Nephron (organoid): Measurements from ENCODE around the gene ANKRD13A.
"Not testable (repeated sequence)": the region's sequence is repeated elsewhere in the genome, so short reads cannot be mapped to it uniquely, and the experiment has no call there.

Source experiments
- H3K27ac Mint-ChIP-seq, 3 experiments: 2 replicates each; pipeline ENCODE4 v1.8.0; 2020; ENCODE audit warnings: mixed read lengths in 3 of 3, mild to moderate bottlenecking in 2 of 3, moderate library complexity in 1 of 3
- H3K27me3 Mint-ChIP-seq: 2 replicates; pipeline ENCODE4 v1.8.0; 2021; ENCODE audit warnings: low read depth, mild to moderate bottlenecking, moderate library complexity, mixed read lengths
- H3K36me3 Mint-ChIP-seq: 2 replicates; pipeline ENCODE4 v1.8.0; 2020; ENCODE audit warnings: low read depth, mixed read lengths
- H3K4me1 Mint-ChIP-seq: 2 replicates; pipeline ENCODE4 v1.8.0; 2020; ENCODE audit warnings: mixed read lengths
- H3K4me3 Mint-ChIP-seq, 3 experiments: 2 replicates each; pipeline ENCODE4 v1.8.0; 2020; ENCODE audit warnings: mild to moderate bottlenecking in 3 of 3, mixed read lengths in 3 of 3, moderate library complexity in 2 of 3
- H3K9me3 Mint-ChIP-seq: 2 replicates; pipeline ENCODE4 v1.8.0; 2020; ENCODE audit warnings: mixed read lengths
- TF ChIP-seq, protein P1 (sequence below), 3 experiments: fragments of 200-600 bp; sonication (generic); IDR thresholded peaks; one replicate each; pipeline ENCODE4 v1.5.0; 2021; ENCODE audit warnings: antibody characterized with exemption in 3 of 3; ENCODE audit not compliant: unreplicated experiment in 3 of 3

The ANKRD13A gene

DNA sequence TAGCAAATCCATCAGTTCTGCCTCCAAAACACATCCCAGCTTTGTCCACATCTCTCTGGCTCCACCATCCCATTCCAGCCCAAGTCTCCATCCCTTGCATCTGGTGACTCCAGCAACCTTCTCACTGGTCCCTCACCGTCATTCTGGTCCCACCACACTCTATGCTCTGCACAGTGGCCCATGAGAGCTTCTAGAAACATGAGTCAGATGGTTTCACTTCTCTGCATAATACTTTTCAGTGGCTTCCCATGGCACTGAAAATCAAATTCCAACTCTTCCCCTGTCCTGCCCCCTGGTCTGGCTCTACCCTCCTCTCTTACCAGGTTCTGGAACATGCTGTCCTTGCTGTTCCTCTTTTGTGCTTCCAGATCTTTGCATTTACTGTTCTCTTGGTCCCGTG lies 66.3 kb downstream of the ANKRD13A start:
- no peaks in the 10 kb centered on the region for H3K4me1 Mint-ChIP-seq
- H3K27me3 Mint-ChIP-seq, result peaks cover 7% of the 10 kb centered on the region
- H3K27ac Mint-ChIP-seq, result no peak overlapping the region
- no peak overlapping the region for H3K4me3 Mint-ChIP-seq
- peaks cover 10% of the 10 kb centered on the region for H3K9me3 Mint-ChIP-seq
- no peaks in the 10 kb centered on the region for H3K36me3 Mint-ChIP-seq
- TF ChIP-seq, protein P1, sequence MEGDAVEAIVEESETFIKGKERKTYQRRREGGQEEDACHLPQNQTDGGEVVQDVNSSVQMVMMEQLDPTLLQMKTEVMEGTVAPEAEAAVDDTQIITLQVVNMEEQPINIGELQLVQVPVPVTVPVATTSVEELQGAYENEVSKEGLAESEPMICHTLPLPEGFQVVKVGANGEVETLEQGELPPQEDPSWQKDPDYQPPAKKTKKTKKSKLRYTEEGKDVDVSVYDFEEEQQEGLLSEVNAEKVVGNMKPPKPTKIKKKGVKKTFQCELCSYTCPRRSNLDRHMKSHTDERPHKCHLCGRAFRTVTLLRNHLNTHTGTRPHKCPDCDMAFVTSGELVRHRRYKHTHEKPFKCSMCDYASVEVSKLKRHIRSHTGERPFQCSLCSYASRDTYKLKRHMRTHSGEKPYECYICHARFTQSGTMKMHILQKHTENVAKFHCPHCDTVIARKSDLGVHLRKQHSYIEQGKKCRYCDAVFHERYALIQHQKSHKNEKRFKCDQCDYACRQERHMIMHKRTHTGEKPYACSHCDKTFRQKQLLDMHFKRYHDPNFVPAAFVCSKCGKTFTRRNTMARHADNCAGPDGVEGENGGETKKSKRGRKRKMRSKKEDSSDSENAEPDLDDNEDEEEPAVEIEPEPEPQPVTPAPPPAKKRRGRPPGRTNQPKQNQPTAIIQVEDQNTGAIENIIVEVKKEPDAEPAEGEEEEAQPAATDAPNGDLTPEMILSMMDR (IDR thresholded peaks at IDR 0.05; ENCODE audit: unreplicated experiment in 3 of 3), result no peak

DNA sequence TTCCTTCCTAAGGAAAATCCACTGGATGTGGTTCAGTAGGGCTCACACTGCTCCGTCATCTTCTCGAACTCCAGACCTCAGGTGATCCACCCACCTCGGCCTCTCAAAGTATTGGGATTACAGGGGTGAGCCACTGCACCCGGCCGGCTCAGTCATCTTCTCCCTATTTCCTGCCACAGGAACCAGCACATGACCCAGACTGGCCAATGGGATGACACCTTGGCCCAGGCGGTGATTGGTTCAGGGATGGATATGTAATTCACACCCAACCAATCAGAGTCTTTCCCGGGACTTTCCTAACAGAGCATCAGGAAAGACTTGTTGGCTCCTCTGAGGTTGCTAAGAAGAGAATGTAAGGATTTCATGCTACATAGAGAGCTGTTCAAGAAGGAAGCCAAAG lies 68.3 kb downstream of the ANKRD13A start:
- TF ChIP-seq, protein P1 (IDR thresholded peaks at IDR 0.05; ENCODE audit: unreplicated experiment in 3 of 3), result no peak
- peaks cover 6% of the 10 kb centered on the region for H3K9me3 Mint-ChIP-seq
- no peak overlapping the region for H3K4me3 Mint-ChIP-seq
- H3K27ac Mint-ChIP-seq, result no peak overlapping the region
- no peaks in the 10 kb centered on the region for H3K36me3 Mint-ChIP-seq
- H3K27me3 Mint-ChIP-seq, result peaks cover 6% of the 10 kb centered on the region
- H3K4me1 Mint-ChIP-seq, result no peaks in the 10 kb centered on the region

DNA sequence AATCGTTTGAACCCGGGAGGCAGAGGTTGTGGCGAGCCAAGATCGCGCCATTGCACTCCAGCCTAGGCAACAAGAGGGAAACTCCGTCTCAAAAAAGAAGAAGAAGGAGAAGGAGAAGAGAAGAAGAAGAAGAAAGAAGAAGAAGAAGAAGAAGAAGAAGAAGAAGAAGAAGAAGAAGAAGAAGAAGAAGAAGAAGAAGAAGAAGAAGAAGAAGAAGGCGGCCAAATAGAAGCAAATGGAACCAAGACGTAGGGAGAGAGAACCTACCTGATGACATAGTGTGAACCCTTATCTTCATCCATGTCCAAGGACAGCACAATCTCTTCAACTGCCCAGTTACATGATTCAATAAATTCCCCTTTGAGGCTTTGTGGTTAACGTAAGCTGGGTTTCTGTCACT lies 68.9 kb downstream of the ANKRD13A start:
- H3K27ac Mint-ChIP-seq, H3K27me3 Mint-ChIP-seq, H3K9me3 Mint-ChIP-seq, H3K4me1 Mint-ChIP-seq, H3K36me3 Mint-ChIP-seq, H3K4me3 Mint-ChIP-seq: not testable (repeated sequence)

DNA sequence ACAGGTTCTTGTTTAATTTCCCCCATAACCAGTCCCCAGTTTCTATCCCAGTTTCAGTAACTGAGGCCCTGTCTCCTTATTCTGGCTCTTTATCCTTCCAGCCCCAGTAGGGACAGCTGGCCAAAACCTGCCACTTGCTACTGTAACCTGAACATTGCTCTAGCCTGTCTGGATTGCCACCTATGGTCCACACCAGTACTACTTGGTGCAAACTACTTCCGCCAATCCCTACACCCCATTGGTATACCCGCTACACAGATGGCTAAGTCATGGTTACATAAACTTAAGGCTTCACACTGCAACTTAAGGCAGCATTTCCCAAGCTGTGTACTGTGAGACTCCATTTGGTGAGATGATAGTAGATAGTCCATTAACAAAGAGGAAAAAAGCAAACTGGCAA lies 69.4 kb downstream of the ANKRD13A start:
- no peak overlapping the region for H3K4me3 Mint-ChIP-seq
- peaks cover 6% of the 10 kb centered on the region for H3K27me3 Mint-ChIP-seq
- TF ChIP-seq, protein P1 (IDR thresholded peaks at IDR 0.05; ENCODE audit: unreplicated experiment in 3 of 3), result no peak
- peaks cover 6% of the 10 kb centered on the region for H3K9me3 Mint-ChIP-seq
- H3K4me1 Mint-ChIP-seq, result no peaks in the 10 kb centered on the region
- H3K36me3 Mint-ChIP-seq, result no peaks in the 10 kb centered on the region
- H3K27ac Mint-ChIP-seq, result no peak overlapping the region

DNA sequence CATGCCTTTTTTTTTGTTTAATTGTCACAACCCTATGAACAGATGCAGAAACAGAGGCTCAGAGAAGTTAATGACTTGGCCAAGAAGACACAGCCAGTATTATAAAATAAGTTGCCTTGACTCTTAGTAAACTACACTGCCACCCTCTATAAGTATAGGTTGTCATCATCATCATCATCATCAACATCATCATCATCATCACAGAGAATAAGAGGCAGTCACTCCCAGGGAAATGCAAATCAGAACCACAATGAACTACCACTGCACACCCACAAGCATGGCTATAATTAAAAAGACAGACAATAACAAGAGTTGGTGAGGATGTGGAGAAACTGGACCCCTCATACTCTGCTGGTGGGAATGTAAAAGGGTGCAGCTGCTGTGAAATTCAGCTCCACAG lies 72.3 kb downstream of the ANKRD13A start:
- H3K9me3 Mint-ChIP-seq, result no peaks in the 10 kb centered on the region
- peaks cover 6% of the 10 kb centered on the region for H3K27me3 Mint-ChIP-seq
- peaks cover 5% of the 10 kb centered on the region for H3K4me1 Mint-ChIP-seq
- no peak overlapping the region for H3K4me3 Mint-ChIP-seq
- H3K36me3 Mint-ChIP-seq, result no peaks in the 10 kb centered on the region
- TF ChIP-seq, protein P1 (IDR thresholded peaks at IDR 0.05; ENCODE audit: unreplicated experiment in 3 of 3), result no peak
- no peak overlapping the region for H3K27ac Mint-ChIP-seq

DNA sequence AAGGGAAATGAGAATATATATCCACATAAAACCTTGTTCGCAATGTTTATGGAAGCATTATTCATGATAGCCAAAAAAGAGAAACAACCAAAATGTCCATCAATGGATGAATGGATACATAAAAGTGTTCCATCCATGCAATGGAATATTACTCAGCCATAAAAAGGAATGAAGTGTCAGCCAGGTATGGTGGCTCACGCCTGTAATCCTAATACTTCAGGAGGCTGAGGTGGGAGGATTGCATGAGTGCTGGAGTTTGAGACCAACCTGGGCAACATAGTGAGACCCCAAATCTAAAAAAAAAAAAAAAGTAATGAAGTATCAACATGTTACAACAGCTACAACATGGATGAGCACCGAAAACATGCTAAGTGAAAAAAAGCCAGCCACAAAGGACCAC lies 72.7 kb downstream of the ANKRD13A start:
- TF ChIP-seq, protein P1 (IDR thresholded peaks at IDR 0.05; ENCODE audit: unreplicated experiment in 3 of 3), result no peak
- no peaks in the 10 kb centered on the region for H3K36me3 Mint-ChIP-seq
- no peak overlapping the region for H3K27ac Mint-ChIP-seq
- H3K4me1 Mint-ChIP-seq, result peaks cover 5% of the 10 kb centered on the region
- H3K9me3 Mint-ChIP-seq, result no peaks in the 10 kb centered on the region
- H3K4me3 Mint-ChIP-seq, result no peak overlapping the region
- H3K27me3 Mint-ChIP-seq, result peaks cover 10% of the 10 kb centered on the region

DNA sequence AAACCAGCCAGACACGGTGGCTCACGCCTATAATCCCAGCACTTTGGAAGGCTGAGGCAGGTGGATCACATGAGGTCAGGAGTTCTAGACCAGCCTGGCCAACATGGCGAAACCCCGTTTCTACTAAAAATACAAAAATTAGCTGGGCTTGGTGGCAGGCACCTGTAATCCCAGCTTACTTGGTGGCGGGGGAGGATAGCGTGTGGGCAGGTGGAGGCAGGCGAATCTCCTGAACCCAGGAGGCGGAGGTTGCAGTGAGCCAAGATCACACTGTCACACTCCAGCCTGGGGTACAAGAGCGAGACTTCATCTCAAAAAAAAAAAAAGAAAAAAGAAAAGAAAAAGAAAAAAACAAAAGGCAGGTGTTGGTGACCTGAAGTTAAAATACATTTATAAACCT lies 73.4 kb downstream of the ANKRD13A start:
- H3K27ac Mint-ChIP-seq, H3K27me3 Mint-ChIP-seq, H3K9me3 Mint-ChIP-seq, H3K36me3 Mint-ChIP-seq, H3K4me3 Mint-ChIP-seq, H3K4me1 Mint-ChIP-seq: not testable (repeated sequence)
